HepG2 (cell line): ENCODE results near the gene PDCL3. TPM values are rescaled to one million over a fixed set of nuclear protein-coding genes. Genes with fewer than 3 reads are reported as not detected.

Experiments used
- ATAC-seq: fragments of 200-7000 bp; cut with Tn5 transposase; 3 replicates; pipeline ENCODE4 v1.9.1; 2020; ENCODE audit warnings: mild to moderate bottlenecking, moderate library complexity
- BruUV-seq: library from RNA; stranded (reverse); fragments of 400-500 nt; replicated peaks from 2 replicates; lab custom pipeline; 2021; lab: Mats Ljungman, UMichigan
- CTCF ChIA-PET: fragments of 300-600 bp; formaldehyde crosslinking; extraction: SDS; loops from one replicate; lab custom pipeline; 2021; ENCODE audit warnings: low total read pairs, inconsistent platforms, low intra/inter-chr PET ratio; lab: Yijun Ruan, JAX
- POLR2A ChIA-PET: fragments of 350-600 bp; sonication (Branson Sonifier 250); formaldehyde crosslinking; loops from one replicate; lab custom pipeline; 2020; ENCODE audit warnings: antibody characterized with exemption, inconsistent platforms; lab: Yijun Ruan, JAX
- DNase-seq: peaks from one replicate; pipeline ENCODE4 v3.0.0-alpha.2; 2015; ENCODE audit warnings: low spot score
- FAIRE-seq: peaks from 3 replicates; lab custom pipeline; 2011; peaks lifted over from hg19 to GRCh38; lab: Jason Lieb, UNC
- H2AFZ ChIP-seq: one replicate; pipeline ENCODE4 v1.6.1; 2011; ENCODE audit warnings: low read length, inconsistent platforms
- H3K27ac ChIP-seq: fragments of 300-600 bp; 3 replicates; pipeline ENCODE4 v1.8.0; 2011; ENCODE audit warnings: mixed run types, mild to moderate bottlenecking, mixed read lengths, low read length, inconsistent platforms; ENCODE audit not compliant: insufficient read depth; ENCODE audit errors: extremely low read length
- H3K27me3 ChIP-seq, 2 experiments: fragments of 200-600 bp in 1 of 2; 2 replicates in 1 of 2; 3 replicates in 1 of 2; pipeline versions ENCODE4 v1.6.0 to v1.8.0; 2011; ENCODE audit warnings: low read length in 2 of 2, mild to moderate bottlenecking in 2 of 2, moderate library complexity in 2 of 2, inconsistent platforms in 1 of 2; ENCODE audit not compliant: insufficient read depth in 2 of 2, control insufficient read depth in 1 of 2
- H3K36me3 ChIP-seq, 2 experiments: fragments of 200-600 bp in 1 of 2; replicated peaks in 1 of 2; 2 replicates in 1 of 2; 3 replicates in 1 of 2; pipeline versions ENCODE4 v1.5.1 to v1.8.0; 2011; ENCODE audit warnings: low read length in 2 of 2, inconsistent platforms in 1 of 2; ENCODE audit not compliant: insufficient read depth in 2 of 2, control insufficient read depth in 1 of 2
- H3K4me1 ChIP-seq: 2 replicates; pipeline ENCODE4 v1.5.1; 2012; ENCODE audit warnings: low read length, inconsistent platforms; ENCODE audit not compliant: insufficient read depth
- H3K4me2 ChIP-seq: 2 replicates; pipeline ENCODE4 v1.6.0; 2011; ENCODE audit warnings: low read depth, low read length, inconsistent platforms
- H3K4me3 ChIP-seq, 3 experiments: fragments of 200-600 bp in 1 of 3; sonication (generic), shearing (Covaris generic) in 1 of 3; replicated peaks in 1 of 3; 2 replicates each; pipeline ENCODE4 v1.5.1; 2011 to 2016; ENCODE audit warnings: low read length in 3 of 3, inconsistent platforms in 2 of 3, low read depth in 2 of 3, mild to moderate bottlenecking in 2 of 3, control low read depth in 1 of 3, mixed read lengths in 1 of 3; ENCODE audit not compliant: insufficient read depth in 1 of 3
- H3K79me2 ChIP-seq: one replicate; pipeline ENCODE4 v1.6.1; 2011; ENCODE audit warnings: low read length, inconsistent platforms; ENCODE audit not compliant: insufficient read depth
- H3K9ac ChIP-seq: 2 replicates; pipeline ENCODE4 v1.6.0; 2011; ENCODE audit warnings: mild to moderate bottlenecking, low read depth, low read length, inconsistent platforms; ENCODE audit not compliant: insufficient read depth
- H3K9me3 ChIP-seq: 2 replicates; pipeline ENCODE4 v1.5.1; 2012; ENCODE audit warnings: mild to moderate bottlenecking, low read length
- H4K20me1 ChIP-seq: 2 replicates; pipeline ENCODE4 v1.6.0; 2011; ENCODE audit warnings: inconsistent platforms, mild to moderate bottlenecking, low read length, moderate library complexity; ENCODE audit not compliant: insufficient read depth
- CTCF ChIP-seq: sonication (generic); formaldehyde crosslinking; IDR thresholded peaks from 2 replicates; pipeline ENCODE4 v1.5.0; 2020; ENCODE audit warnings: mild to moderate bottlenecking, missing genetic modification reagents, moderate library complexity
- HNF4A ChIP-seq: sonication (generic); formaldehyde crosslinking; IDR thresholded peaks from 2 replicates; pipeline ENCODE4 v1.4.0; 2020; ENCODE audit warnings: missing genetic modification reagents
- IRX3 ChIP-seq: sonication (generic); formaldehyde crosslinking; IDR thresholded peaks from 2 replicates; pipeline ENCODE4 v1.8.1; 2023; ENCODE audit warnings: mild to moderate bottlenecking, low read depth, missing genetic modification reagents, borderline replicate concordance
- MNT ChIP-seq: fragments of 450-650 bp; IDR thresholded peaks from 2 replicates; pipeline ENCODE4 v1.6.1; 2016
- SMC3 ChIP-seq: IDR thresholded peaks from 2 replicates; pipeline ENCODE4 v1.6.1; 2011; ENCODE audit warnings: low read length, improper control_type of control experiment
- ZNF891 ChIP-seq: sonication (generic); formaldehyde crosslinking; IDR thresholded peaks from 2 replicates; pipeline ENCODE4 v1.5.0; 2020; ENCODE audit warnings: mild to moderate bottlenecking, missing genetic modification reagents
- WGBS: methylation state at CpG from one replicate; pipeline ENCODE4 v1.1.6; 2017; ENCODE audit warnings: low lambda C conversion rate; 5-methylcytosine and 5-hydroxymethylcytosine counted together
- in situ Hi-C: cut with HindIII; loops from 2 replicates; pipeline ENCODE4 v1.10.0; 2017; ENCODE audit warnings: low pct_unique_long_range_greater_than_20kb; ENCODE audit not compliant: extremely low pct_ligation_motif_present
- intact Hi-C: fragments of 100-400 bp; cut with micrococcal nuclease; formaldehyde crosslinking; loops from one replicate; pipeline ENCODE4 v1.10.0; 2022; ENCODE audit not compliant: unreplicated experiment
- polyA plus RNA-seq, 8 experiments: library from polyadenylated mRNA; depleted of rRNA in 3 of 8; stranded (reverse) in 7 of 8; unstranded in 1 of 8; fragments of >200 nt; fragmentation: Illumina TruSeq in 4 of 8; extraction: Trizol in 4 of 8; gene quantifications; 2 replicates each; pipeline versions ENCODE4 v1.2.1 to v1.2.3, GENCODE V29; 2011 to 2016; ENCODE audit warnings: low read depth in 4 of 8, missing spikeins in 1 of 8, mixed read lengths in 1 of 8; ENCODE audit not compliant: insufficient read depth in 1 of 8
- total RNA-seq, 5 experiments: library from RNA; depleted of rRNA; stranded (reverse); fragments of >200 nt; fragmentation: Illumina TruSeq; extraction: Trizol; gene quantifications; 2 replicates each; pipeline ENCODE4 v1.2.3, GENCODE V29; 2016; ENCODE audit warnings: low read depth in 1 of 5
- TF ChIP-seq, protein P1 (sequence below): sonication (generic); formaldehyde crosslinking; IDR thresholded peaks from 2 replicates; pipeline ENCODE4 v1.4.0; 2020; ENCODE audit warnings: mild to moderate bottlenecking, missing genetic modification reagents

The PDCL3 gene
- total and polyA plus RNA-seq, 2 of the 13 experiments (the other 11 are each of a cell fraction or from before 2014, with no cell fraction given): 14.4 to 24.4 TPM

- POLR2A ChIA-PET: no interaction called here
- H3K27ac ChIP-seq: no peak overlapping the region
- H3K79me2 ChIP-seq: no peaks in the 10 kb centered on the region
- no peaks in the 10 kb centered on the region for H4K20me1 ChIP-seq
- peaks cover 5 to 62% of the 10 kb centered on the region in 2 experiments; a peak in 4 of 5 replicates for H3K27me3 ChIP-seq
- no peak overlapping the region for H3K4me3 ChIP-seq
- H3K36me3 ChIP-seq: no peaks in the 10 kb centered on the region
- no peak for DNase-seq
- no TSS peak for BruUV-seq
- H3K9ac ChIP-seq: no peak overlapping the region
- WGBS: 41% methylated on average over 20 of the region's 24 CpGs
- H2AFZ ChIP-seq: no peak overlapping the region
- intact Hi-C loops: no loop called here
- H3K4me2 ChIP-seq: no peak overlapping the region
- CTCF ChIA-PET: interaction anchor here (1.8 kb wide), 1 partner anchor 373 kb away, joined by 11 read pairs; no protein-coding TSS in a partner anchor
- no peak for TF ChIP-seq IRX3 (CRISPR knock-in tag)
- no peak for TF ChIP-seq ZNF891 (CRISPR knock-in tag)
- TF ChIP-seq CTCF (CRISPR knock-in tag): peak; percentile 43
- TF ChIP-seq, protein P1, sequence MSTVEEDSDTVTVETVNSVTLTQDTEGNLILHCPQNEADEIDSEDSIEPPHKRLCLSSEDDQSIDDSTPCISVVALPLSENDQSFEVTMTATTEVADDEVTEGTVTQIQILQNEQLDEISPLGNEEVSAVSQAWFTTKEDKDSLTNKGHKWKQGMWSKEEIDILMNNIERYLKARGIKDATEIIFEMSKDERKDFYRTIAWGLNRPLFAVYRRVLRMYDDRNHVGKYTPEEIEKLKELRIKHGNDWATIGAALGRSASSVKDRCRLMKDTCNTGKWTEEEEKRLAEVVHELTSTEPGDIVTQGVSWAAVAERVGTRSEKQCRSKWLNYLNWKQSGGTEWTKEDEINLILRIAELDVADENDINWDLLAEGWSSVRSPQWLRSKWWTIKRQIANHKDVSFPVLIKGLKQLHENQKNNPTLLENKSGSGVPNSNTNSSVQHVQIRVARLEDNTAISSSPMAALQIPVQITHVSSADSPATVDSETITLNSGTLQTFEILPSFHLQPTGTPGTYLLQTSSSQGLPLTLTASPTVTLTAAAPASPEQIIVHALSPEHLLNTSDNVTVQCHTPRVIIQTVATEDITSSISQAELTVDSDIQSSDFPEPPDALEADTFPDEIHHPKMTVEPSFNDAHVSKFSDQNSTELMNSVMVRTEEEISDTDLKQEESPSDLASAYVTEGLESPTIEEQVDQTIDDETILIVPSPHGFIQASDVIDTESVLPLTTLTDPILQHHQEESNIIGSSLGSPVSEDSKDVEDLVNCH (CRISPR knock-in tag): no peak
- peak; percentile 8; the same call in 1 of the 2 replicates for TF ChIP-seq SMC3
- TF ChIP-seq MNT: peak; percentile 65
- no peak for TF ChIP-seq HNF4A (CRISPR knock-in tag)
- no peaks in the 10 kb centered on the region for H3K9me3 ChIP-seq
- ATAC-seq: peak; percentile 33
- in situ Hi-C loops: loop anchor here (5.0 kb wide), 1 partner anchor 386 kb away; no protein-coding TSS in a partner anchor
- peaks cover 10% of the 10 kb centered on the region for H3K4me1 ChIP-seq
- FAIRE-seq: no peak
Observed at GRCh38 chr2:100611079-100612029, 48.6 kb downstream of the PDCL3 start.
